Measurements from ENCODE around the gene TMEM127. TPM values are rescaled to one million over a fixed set of nuclear protein-coding genes. Genes with fewer than 3 reads are reported as not detected.

Gene TMEM127
- total RNA-seq, 1 donor: 55.0 TPM

- Histone ChIP-seq H3K36me3 (ENCODE audit: insufficient read depth, low read length) (no peaks in the 10 kb centered on the region), H3K4me1 (ENCODE audit: insufficient read depth, low read length) (peaks cover 40% of the 10 kb centered on the region), H3K27me3 (ENCODE audit: insufficient read depth, low read length) (no peaks in the 10 kb centered on the region), H3K79me2 (ENCODE audit: insufficient read depth, low read length) (peaks cover 78% of the 10 kb centered on the region), H3K4me2 (ENCODE audit: insufficient read depth, low read length) (peak within 1 kb of the TSS; percentile 96), H2AFZ (ENCODE audit: low read length) (peak within 1 kb of the TSS; percentile 88), H3K27ac (ENCODE audit: low read depth, low read length) (peak within 1 kb of the TSS; percentile 81), H4K20me1 (ENCODE audit: insufficient read depth, low read length) (peaks cover 22% of the 10 kb centered on the region), H3K4me3 (ENCODE audit: insufficient read depth, low read length) (peak within 1 kb of the TSS; percentile 95), H3K9me3 (ENCODE audit: low read depth, low read length) (no peaks in the 10 kb centered on the region)
- TF ChIP-seq CTCF (IDR thresholded peaks at IDR 0.05; ENCODE audit: extremely low read depth, low read depth, low read length): peak; percentile 8
- DNase-seq (ENCODE audit: insufficient read length, low spot score, missing footprints): peak; percentile 99
Measured at GRCh38 chr2:96208143-96209010, 57.4 kb downstream of the TMEM127 start, which contains the start of gene STARD7. TSS of gene STARD7 (minus strand) at chr2:96208827. CDS start at chr2:96208434, 393 bp downstream.

- Histone ChIP-seq H4K20me1 (ENCODE audit: insufficient read depth, low read length) (peaks cover 28% of the 10 kb centered on the region), H3K4me1 (ENCODE audit: insufficient read depth, low read length) (peaks cover 46% of the 10 kb centered on the region), H3K27ac (ENCODE audit: low read depth, low read length) (peak overlapping the region; percentile 81), H3K79me2 (ENCODE audit: insufficient read depth, low read length) (peaks cover 80% of the 10 kb centered on the region), H3K4me3 (ENCODE audit: insufficient read depth, low read length) (peak overlapping the region; percentile 95), H3K4me2 (ENCODE audit: insufficient read depth, low read length) (peak overlapping the region; percentile 96), H3K9me3 (ENCODE audit: low read depth, low read length) (no peaks in the 10 kb centered on the region), H2AFZ (ENCODE audit: low read length) (peak overlapping the region; percentile 17), H3K27me3 (ENCODE audit: insufficient read depth, low read length) (no peaks in the 10 kb centered on the region), H3K36me3 (ENCODE audit: insufficient read depth, low read length) (no peaks in the 10 kb centered on the region)
- no peak for DNase-seq (ENCODE audit: insufficient read length, low spot score, missing footprints)
- TF ChIP-seq CTCF (IDR thresholded peaks at IDR 0.05; ENCODE audit: extremely low read depth, low read depth, low read length): no peak
Measured at GRCh38 chr2:96207774-96208142, 58.0 kb downstream of the TMEM127 start.

- peak overlapping the region; percentile 95 for H3K4me3 ChIP-seq (ENCODE audit: insufficient read depth, low read length)
- H3K4me2 ChIP-seq (ENCODE audit: insufficient read depth, low read length): peak overlapping the region; percentile 96
- H3K36me3 ChIP-seq (ENCODE audit: insufficient read depth, low read length): no peaks in the 10 kb centered on the region
- DNase-seq (ENCODE audit: insufficient read length, low spot score, missing footprints): no peak
- TF ChIP-seq CTCF (IDR thresholded peaks at IDR 0.05; ENCODE audit: extremely low read depth, low read depth, low read length): no peak
- H3K9me3 ChIP-seq (ENCODE audit: low read depth, low read length): no peaks in the 10 kb centered on the region
- H3K79me2 ChIP-seq (ENCODE audit: insufficient read depth, low read length): peaks cover 83% of the 10 kb centered on the region
- peak overlapping the region; percentile 17 for H2AFZ ChIP-seq (ENCODE audit: low read length)
- H4K20me1 ChIP-seq (ENCODE audit: insufficient read depth, low read length): peaks cover 34% of the 10 kb centered on the region
- H3K4me1 ChIP-seq (ENCODE audit: insufficient read depth, low read length): peaks cover 51% of the 10 kb centered on the region
- H3K27ac ChIP-seq (ENCODE audit: low read depth, low read length): peak overlapping the region; percentile 81
- H3K27me3 ChIP-seq (ENCODE audit: insufficient read depth, low read length): no peaks in the 10 kb centered on the region
Measured at GRCh38 chr2:96207073-96207773, 58.6 kb downstream of the TMEM127 start.

- Histone ChIP-seq H3K27ac (ENCODE audit: low read depth, low read length) (peak overlapping the region; percentile 71), H3K27me3 (ENCODE audit: insufficient read depth, low read length) (no peaks in the 10 kb centered on the region), H3K4me2 (ENCODE audit: insufficient read depth, low read length) (peak overlapping the region; percentile 71), H3K79me2 (ENCODE audit: insufficient read depth, low read length) (peaks cover 90% of the 10 kb centered on the region), H3K9me3 (ENCODE audit: low read depth, low read length) (no peaks in the 10 kb centered on the region), H4K20me1 (ENCODE audit: insufficient read depth, low read length) (peaks cover 42% of the 10 kb centered on the region), H3K4me1 (ENCODE audit: insufficient read depth, low read length) (peaks cover 53% of the 10 kb centered on the region), H3K4me3 (ENCODE audit: insufficient read depth, low read length) (peak overlapping the region; percentile 37), H2AFZ (ENCODE audit: low read length) (no peak overlapping the region), H3K36me3 (ENCODE audit: insufficient read depth, low read length) (no peaks in the 10 kb centered on the region)
- peak; percentile 87 for DNase-seq (ENCODE audit: insufficient read length, low spot score, missing footprints)
- no peak for TF ChIP-seq CTCF (IDR thresholded peaks at IDR 0.05; ENCODE audit: extremely low read depth, low read depth, low read length)
Measured at GRCh38 chr2:96205888-96206287, 59.9 kb downstream of the TMEM127 start.

Measured in osteoblast (primary cell).